SK-N-SH treated with all-trans-retinoic acid at 6 μM for 48 hours (cell line): ENCODE data around the gene OR14I1.

Experiments
- GLIS3 ChIP-seq: fragments of 250-450 bp; sonication (Bioruptor Pico); IDR thresholded peaks from 2 replicates; pipeline ENCODE4 v1.5.0; 2020; ENCODE audit warnings: mild to moderate bottlenecking, moderate library complexity
- ZC3H10 ChIP-seq: fragments of 250-450 bp; sonication (Bioruptor Pico); IDR thresholded peaks from 2 replicates; pipeline ENCODE4 v1.5.1; 2021; ENCODE audit warnings: mild to moderate bottlenecking, moderate library complexity
- ZFP3 ChIP-seq: fragments of 250-450 bp; sonication (Bioruptor Pico); IDR thresholded peaks from 2 replicates; pipeline ENCODE4 v1.5.0; 2020; ENCODE audit warnings: mild to moderate bottlenecking, moderate library complexity
- TF ChIP-seq, protein P1 (sequence below): fragments of 250-450 bp; sonication (Bioruptor Pico); IDR thresholded peaks from 2 replicates; pipeline ENCODE4 v1.8.0; 2020; ENCODE audit warnings: mild to moderate bottlenecking, moderate library complexity, borderline replicate concordance
- TF ChIP-seq, protein P2 (sequence below): fragments of 250-450 bp; sonication (Bioruptor Pico); IDR thresholded peaks from 2 replicates; pipeline ENCODE4 v1.5.0; 2020; ENCODE audit warnings: mild to moderate bottlenecking, moderate library complexity

DNA sequence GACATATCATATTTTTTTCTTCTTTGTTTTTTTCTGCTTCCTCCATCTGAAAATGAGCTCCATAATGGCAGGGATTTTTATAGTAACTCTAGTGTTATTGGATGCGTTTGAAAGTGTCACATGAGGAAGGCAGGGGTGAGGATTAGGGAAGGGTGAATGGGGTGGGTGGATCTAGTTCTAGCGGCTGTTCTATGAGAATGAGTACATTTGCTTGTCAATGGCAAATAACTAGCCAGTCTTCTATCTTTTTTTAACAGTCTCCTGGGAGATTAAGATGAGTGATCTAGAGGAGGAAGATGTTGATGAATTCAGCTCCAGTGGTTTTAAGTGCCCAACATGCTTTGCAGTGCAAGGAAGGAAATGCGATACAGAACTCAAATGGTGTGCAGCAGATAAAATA is 5.8 kb downstream of the OR14I1 start:
- TF ChIP-seq, protein P1, sequence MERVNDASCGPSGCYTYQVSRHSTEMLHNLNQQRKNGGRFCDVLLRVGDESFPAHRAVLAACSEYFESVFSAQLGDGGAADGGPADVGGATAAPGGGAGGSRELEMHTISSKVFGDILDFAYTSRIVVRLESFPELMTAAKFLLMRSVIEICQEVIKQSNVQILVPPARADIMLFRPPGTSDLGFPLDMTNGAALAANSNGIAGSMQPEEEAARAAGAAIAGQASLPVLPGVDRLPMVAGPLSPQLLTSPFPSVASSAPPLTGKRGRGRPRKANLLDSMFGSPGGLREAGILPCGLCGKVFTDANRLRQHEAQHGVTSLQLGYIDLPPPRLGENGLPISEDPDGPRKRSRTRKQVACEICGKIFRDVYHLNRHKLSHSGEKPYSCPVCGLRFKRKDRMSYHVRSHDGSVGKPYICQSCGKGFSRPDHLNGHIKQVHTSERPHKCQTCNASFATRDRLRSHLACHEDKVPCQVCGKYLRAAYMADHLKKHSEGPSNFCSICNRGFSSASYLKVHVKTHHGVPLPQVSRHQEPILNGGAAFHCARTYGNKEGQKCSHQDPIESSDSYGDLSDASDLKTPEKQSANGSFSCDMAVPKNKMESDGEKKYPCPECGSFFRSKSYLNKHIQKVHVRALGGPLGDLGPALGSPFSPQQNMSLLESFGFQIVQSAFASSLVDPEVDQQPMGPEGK (CRISPR knock-in tag), result no peak
- TF ChIP-seq ZC3H10 (no peak), GLIS3 (CRISPR knock-in tag) (no peak), ZFP3 (no peak)
- TF ChIP-seq, protein P2, sequence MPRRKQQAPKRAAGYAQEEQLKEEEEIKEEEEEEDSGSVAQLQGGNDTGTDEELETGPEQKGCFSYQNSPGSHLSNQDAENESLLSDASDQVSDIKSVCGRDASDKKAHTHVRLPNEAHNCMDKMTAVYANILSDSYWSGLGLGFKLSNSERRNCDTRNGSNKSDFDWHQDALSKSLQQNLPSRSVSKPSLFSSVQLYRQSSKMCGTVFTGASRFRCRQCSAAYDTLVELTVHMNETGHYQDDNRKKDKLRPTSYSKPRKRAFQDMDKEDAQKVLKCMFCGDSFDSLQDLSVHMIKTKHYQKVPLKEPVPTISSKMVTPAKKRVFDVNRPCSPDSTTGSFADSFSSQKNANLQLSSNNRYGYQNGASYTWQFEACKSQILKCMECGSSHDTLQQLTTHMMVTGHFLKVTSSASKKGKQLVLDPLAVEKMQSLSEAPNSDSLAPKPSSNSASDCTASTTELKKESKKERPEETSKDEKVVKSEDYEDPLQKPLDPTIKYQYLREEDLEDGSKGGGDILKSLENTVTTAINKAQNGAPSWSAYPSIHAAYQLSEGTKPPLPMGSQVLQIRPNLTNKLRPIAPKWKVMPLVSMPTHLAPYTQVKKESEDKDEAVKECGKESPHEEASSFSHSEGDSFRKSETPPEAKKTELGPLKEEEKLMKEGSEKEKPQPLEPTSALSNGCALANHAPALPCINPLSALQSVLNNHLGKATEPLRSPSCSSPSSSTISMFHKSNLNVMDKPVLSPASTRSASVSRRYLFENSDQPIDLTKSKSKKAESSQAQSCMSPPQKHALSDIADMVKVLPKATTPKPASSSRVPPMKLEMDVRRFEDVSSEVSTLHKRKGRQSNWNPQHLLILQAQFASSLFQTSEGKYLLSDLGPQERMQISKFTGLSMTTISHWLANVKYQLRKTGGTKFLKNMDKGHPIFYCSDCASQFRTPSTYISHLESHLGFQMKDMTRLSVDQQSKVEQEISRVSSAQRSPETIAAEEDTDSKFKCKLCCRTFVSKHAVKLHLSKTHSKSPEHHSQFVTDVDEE (CRISPR knock-in tag), result no peak
